ENCODE data around the gene FAM193A. TPM values are rescaled to one million over a fixed set of nuclear protein-coding genes. Genes with fewer than 3 reads are reported as not detected.

FAM193A gene
- total RNA-seq, 1 experiment from 2014 or later = 31.3 TPM

GRCh38 chr4:2663275-2663674 lies 126.8 kb downstream of the FAM193A start:
- H3K36me3 Mint-ChIP-seq (ENCODE audit: insufficient read depth, unreplicated experiment) = peaks cover 83% of the 10 kb centered on the region
- intact Hi-C loops (cut with micrococcal nuclease) = loop anchor here (10.0 kb wide), 1 partner anchor 128 kb away; the partner anchor contains the start of gene FAM193A
- no peaks in the 10 kb centered on the region for H3K27me3 Mint-ChIP-seq (ENCODE audit: insufficient read depth, unreplicated experiment)
- peak overlapping the region; percentile 69 for H3K27ac Mint-ChIP-seq (ENCODE audit: low read depth, unreplicated experiment)
- ChIA-PET CTCF (interaction anchor here (0.6 to 0.7 kb wide), 2 partner anchors 103 to 106 kb away, joined by 3 to 4 read pairs; no protein-coding TSS in a partner anchor), POLR2A (no interaction called here)
- no TSS peak for BruUV-seq (replicated peaks)
- no peaks in the 10 kb centered on the region for H3K9me3 Mint-ChIP-seq (ENCODE audit: unreplicated experiment)
- H3K4me1 Mint-ChIP-seq (ENCODE audit: insufficient read depth, unreplicated experiment) = peaks cover 35% of the 10 kb centered on the region
- no peak for TF ChIP-seq CTCF (IDR thresholded peaks at IDR 0.05; ENCODE audit: unreplicated experiment)
- DNase-seq (ENCODE audit: unreplicated experiment) = no peak
- H3K4me3 Mint-ChIP-seq (ENCODE audit: unreplicated experiment) = no peak overlapping the region

GRCh38 chr4:2666722-2667247 lies 130.3 kb downstream of the FAM193A start:
- H3K9me3 Mint-ChIP-seq (ENCODE audit: unreplicated experiment) = no peaks in the 10 kb centered on the region
- TF ChIP-seq CTCF (IDR thresholded peaks at IDR 0.05; ENCODE audit: unreplicated experiment) = no peak
- DNase-seq (ENCODE audit: unreplicated experiment) = no peak
- no peak overlapping the region for H3K4me3 Mint-ChIP-seq (ENCODE audit: unreplicated experiment)
- peaks cover 39% of the 10 kb centered on the region for H3K4me1 Mint-ChIP-seq (ENCODE audit: insufficient read depth, unreplicated experiment)
- no TSS peak for BruUV-seq (replicated peaks)
- POLR2A ChIA-PET = interaction anchor here (0.7 to 0.9 kb wide), 2 partner anchors 17 to 89 kb away, joined by 3 read pairs; no protein-coding TSS in a partner anchor
- peaks cover 69% of the 10 kb centered on the region for H3K36me3 Mint-ChIP-seq (ENCODE audit: insufficient read depth, unreplicated experiment)
- H3K27me3 Mint-ChIP-seq (ENCODE audit: insufficient read depth, unreplicated experiment) = no peaks in the 10 kb centered on the region
- H3K27ac Mint-ChIP-seq (ENCODE audit: low read depth, unreplicated experiment) = peak overlapping the region; percentile 52
- CTCF ChIA-PET = no interaction called here
- intact Hi-C loops (cut with micrococcal nuclease) = loop anchor here (10.0 kb wide), 1 partner anchor 132 kb away; the partner anchor contains the start of gene FAM193A

GRCh38 chr4:2667428-2667827 lies 131.0 kb downstream of the FAM193A start:
- TF ChIP-seq CTCF (IDR thresholded peaks at IDR 0.05; ENCODE audit: unreplicated experiment) = no peak
- no peaks in the 10 kb centered on the region for H3K27me3 Mint-ChIP-seq (ENCODE audit: insufficient read depth, unreplicated experiment)
- CTCF ChIA-PET = no interaction called here
- POLR2A ChIA-PET = interaction anchor here (0.7 to 0.9 kb wide), 3 partner anchors 11 to 88 kb away, joined by 3 to 4 read pairs (median 3); no protein-coding TSS in a partner anchor
- H3K27ac Mint-ChIP-seq (ENCODE audit: low read depth, unreplicated experiment) = no peak overlapping the region
- BruUV-seq (replicated peaks) = no TSS peak
- no peaks in the 10 kb centered on the region for H3K9me3 Mint-ChIP-seq (ENCODE audit: unreplicated experiment)
- DNase-seq (ENCODE audit: unreplicated experiment) = no peak
- H3K4me1 Mint-ChIP-seq (ENCODE audit: insufficient read depth, unreplicated experiment) = peaks cover 38% of the 10 kb centered on the region
- intact Hi-C loops (cut with micrococcal nuclease) = loop anchor here (10.0 kb wide), 1 partner anchor 133 kb away; the partner anchor contains the start of gene FAM193A
- no peak overlapping the region for H3K4me3 Mint-ChIP-seq (ENCODE audit: unreplicated experiment)
- peaks cover 72% of the 10 kb centered on the region for H3K36me3 Mint-ChIP-seq (ENCODE audit: insufficient read depth, unreplicated experiment)

- Mint-ChIP-seq H3K4me3 (ENCODE audit: unreplicated experiment) (no peak overlapping the region), H3K9me3 (ENCODE audit: unreplicated experiment) (no peaks in the 10 kb centered on the region), H3K27me3 (ENCODE audit: insufficient read depth, unreplicated experiment) (no peaks in the 10 kb centered on the region), H3K36me3 (ENCODE audit: insufficient read depth, unreplicated experiment) (peaks cover 76% of the 10 kb centered on the region), H3K4me1 (ENCODE audit: insufficient read depth, unreplicated experiment) (peaks cover 20% of the 10 kb centered on the region), H3K27ac (ENCODE audit: low read depth, unreplicated experiment) (no peak overlapping the region)
- POLR2A ChIA-PET = no interaction called here
- DNase-seq (ENCODE audit: unreplicated experiment) = no peak
- CTCF ChIA-PET = no interaction called here
- no peak for TF ChIP-seq CTCF (IDR thresholded peaks at IDR 0.05; ENCODE audit: unreplicated experiment)
- no TSS peak for BruUV-seq (replicated peaks)
- intact Hi-C loops (cut with micrococcal nuclease) = no loop called here
These were observed 134.9 kb downstream of the FAM193A start for GRCh38 chr4:2671267-2671895.
